Vagina (tissue), 2 donors: ENCODE data around the gene TARDBP. TPM values are rescaled to one million over a fixed set of nuclear protein-coding genes. Genes with fewer than 3 reads are reported as not detected.
"Not testable (repeated sequence)": the region's sequence is repeated elsewhere in the genome, so short reads cannot be mapped to it uniquely, and the experiment has no call there.

Experiments
- DNase-seq, 2 donors: peaks; one replicate each; pipeline ENCODE4 v3.0.0-alpha.2; 2017; ENCODE audit errors: extremely low spot score in 2 of 2
- H3K27ac ChIP-seq: fragments of 200-600 bp; sonication (generic); one replicate; pipeline ENCODE4 v1.5.1; 2019
- H3K27me3 ChIP-seq: fragments of 200-600 bp; sonication (generic); one replicate; pipeline ENCODE4 v1.5.1; 2019
- H3K36me3 ChIP-seq, 2 donors: fragments of 200-600 bp; sonication (generic); one replicate each; pipeline ENCODE4 v1.5.1; 2017 to 2019
- H3K4me1 ChIP-seq: fragments of 200-600 bp; sonication (generic); one replicate; pipeline ENCODE4 v1.5.1; 2019
- H3K4me3 ChIP-seq, 2 donors: fragments of 200-600 bp; sonication (generic); 1 replicate in 1 of 2; 2 replicates in 1 of 2; pipeline ENCODE4 v1.5.1; 2016 to 2019
- H3K9me3 ChIP-seq: fragments of 200-600 bp; sonication (generic); one replicate; pipeline ENCODE4 v1.5.1; 2019
- CTCF ChIP-seq, 3 experiments: fragments of 450-650 bp in 2 of 3; fragments of 200-600 bp in 1 of 3; sonication (generic) in 1 of 3; IDR thresholded peaks; one replicate each; pipeline ENCODE4 v1.5.1; 2017 to 2019; ENCODE audit warnings: antibody characterized with exemption in 3 of 3, mild to moderate bottlenecking in 2 of 3, moderate library complexity in 2 of 3
- POLR2A ChIP-seq, 2 donors: fragments of 450-650 bp; IDR thresholded peaks; one replicate each; pipeline ENCODE4 v1.6.1; 2017; ENCODE audit warnings: antibody characterized with exemption in 2 of 2, mild to moderate bottlenecking in 2 of 2, moderate library complexity in 2 of 2
- POLR2AphosphoS5 ChIP-seq, 2 donors: sonication (generic); formaldehyde crosslinking; IDR thresholded peaks; one replicate each; pipeline ENCODE4 v1.9.0; 2017; ENCODE audit warnings: antibody characterized with exemption in 2 of 2, mild to moderate bottlenecking in 2 of 2, low read depth in 1 of 2; ENCODE audit not compliant: insufficient read depth in 1 of 2
- intact Hi-C: fragments of 100-400 bp; cut with DNase I; formaldehyde crosslinking; loops from one replicate; pipeline ENCODE4 v1.15.1; 2023
- total RNA-seq: library from RNA; depleted of rRNA; stranded (reverse); fragments of >200 nt; gene quantifications from one replicate; pipeline ENCODE4 v1.2.3, GENCODE V29; 2016

Gene TARDBP
- total RNA-seq, 1 donor from 2014 or later: 213 TPM

DNA sequence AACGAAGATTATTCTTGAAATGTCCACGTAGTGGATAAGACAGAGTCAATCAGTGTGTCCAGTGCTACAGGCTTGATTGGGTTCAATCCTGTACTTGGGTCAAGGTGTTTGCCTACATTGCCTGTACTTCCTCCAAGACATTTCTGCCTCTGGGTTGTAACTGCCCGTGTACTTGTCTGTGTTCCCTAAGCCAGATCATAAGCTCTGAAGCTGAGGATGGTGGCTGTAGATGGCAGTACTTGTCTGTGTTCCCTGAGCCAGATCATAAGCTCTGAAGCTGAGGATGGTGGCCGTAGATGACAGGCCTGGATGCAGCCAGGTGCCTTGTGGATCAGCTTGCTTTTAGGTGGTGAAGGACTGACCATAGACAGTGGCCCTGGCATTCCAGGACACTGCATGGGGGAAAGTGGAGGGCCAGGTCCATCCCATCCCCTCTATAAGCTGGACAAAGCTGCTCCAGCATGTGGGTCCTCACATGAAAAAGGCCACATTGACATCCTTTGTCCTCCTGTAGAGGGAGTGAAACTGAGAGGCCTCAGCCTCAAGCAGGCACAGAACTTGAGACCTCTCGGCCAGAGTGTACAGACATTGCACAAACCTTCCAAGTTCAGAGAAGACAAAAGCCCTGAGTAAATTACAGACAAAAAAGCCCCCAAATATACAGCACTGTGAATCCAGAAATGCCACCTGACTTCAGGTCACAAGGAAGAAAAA is 49.4 kb downstream of the TARDBP start:
- DNase-seq: no peak

GRCh38 chr1:11062965-11063401 is 50.5 kb downstream of the TARDBP start:
- no peak for DNase-seq
- no peak overlapping the region for H3K27ac ChIP-seq
- no peaks in the 10 kb centered on the region for H3K27me3 ChIP-seq
- no peak overlapping the region for H3K4me3 ChIP-seq
- H3K4me1 ChIP-seq: peaks cover 26% of the 10 kb centered on the region
- no peak for TF ChIP-seq POLR2A (IDR thresholded peaks at IDR 0.05)
- TF ChIP-seq CTCF (IDR thresholded peaks at IDR 0.05): no peak
- H3K9me3 ChIP-seq: no peaks in the 10 kb centered on the region
- intact Hi-C loops: no loop called here
- H3K36me3 ChIP-seq: peaks cover 0 to 29% of the 10 kb centered on the region in 2 donors

More for the DNA sequence above, 49.4 kb downstream of the TARDBP start:
- intact Hi-C loops: no loop called here
- Histone ChIP-seq H3K4me1 (peaks cover 26% of the 10 kb centered on the region), H3K27me3 (no peaks in the 10 kb centered on the region), H3K4me3 (no peak overlapping the region), H3K27ac (no peak overlapping the region), H3K36me3 (peaks cover 0 to 23% of the 10 kb centered on the region in 2 donors), H3K9me3 (no peaks in the 10 kb centered on the region)
- TF ChIP-seq POLR2A (IDR thresholded peaks at IDR 0.05) (no peak), POLR2AphosphoS5 (IDR thresholded peaks at IDR 0.05; ENCODE audit: insufficient read depth in 1 of 2, low read depth in 1 of 2) (no peak), CTCF (IDR thresholded peaks at IDR 0.05) (no peak)

- DNase-seq, intact Hi-C loops: not testable (repeated sequence)
These were observed 51.6 kb downstream of the TARDBP start for GRCh38 chr1:11063937-11064537.

DNA sequence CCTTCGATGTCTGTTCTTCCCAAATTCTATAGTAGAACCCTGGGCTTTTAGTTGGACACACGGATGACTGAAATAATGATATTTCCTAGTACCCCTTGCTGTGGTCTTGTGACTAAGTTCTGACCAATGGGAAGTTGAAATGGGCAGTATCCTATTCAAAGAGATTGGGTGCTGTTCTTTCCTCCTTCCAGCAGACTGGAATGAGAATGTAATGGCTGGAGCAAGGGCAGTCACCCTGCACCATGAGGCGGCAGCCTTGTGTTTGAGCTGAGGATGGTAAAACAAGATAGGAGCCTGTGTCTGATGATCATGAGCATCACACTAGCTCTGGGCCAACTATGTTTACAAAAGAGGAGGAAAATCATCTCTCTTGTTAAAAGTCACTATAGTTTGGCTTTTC is 52.5 kb downstream of the TARDBP start:
- TF ChIP-seq POLR2A (IDR thresholded peaks at IDR 0.05) (no peak), POLR2AphosphoS5 (IDR thresholded peaks at IDR 0.05; ENCODE audit: insufficient read depth in 1 of 2, low read depth in 1 of 2) (no peak), CTCF (IDR thresholded peaks at IDR 0.05) (no peak)
- Histone ChIP-seq H3K27ac (no peak overlapping the region), H3K27me3 (no peaks in the 10 kb centered on the region), H3K4me3 (no peak overlapping the region), H3K36me3 (peaks cover 0 to 48% of the 10 kb centered on the region in 2 donors), H3K9me3 (no peaks in the 10 kb centered on the region), H3K4me1 (peaks cover 14% of the 10 kb centered on the region)
- DNase-seq: no peak
- intact Hi-C loops: no loop called here

More at GRCh38 chr1:11063937-11064537, 51.6 kb downstream of the TARDBP start:
- peaks cover 0 to 39% of the 10 kb centered on the region in 2 donors for H3K36me3 ChIP-seq
- H3K27me3 ChIP-seq, H3K27ac ChIP-seq, H3K4me3 ChIP-seq, H3K9me3 ChIP-seq: not testable (repeated sequence)
- peaks cover 19% of the 10 kb centered on the region for H3K4me1 ChIP-seq

DNA sequence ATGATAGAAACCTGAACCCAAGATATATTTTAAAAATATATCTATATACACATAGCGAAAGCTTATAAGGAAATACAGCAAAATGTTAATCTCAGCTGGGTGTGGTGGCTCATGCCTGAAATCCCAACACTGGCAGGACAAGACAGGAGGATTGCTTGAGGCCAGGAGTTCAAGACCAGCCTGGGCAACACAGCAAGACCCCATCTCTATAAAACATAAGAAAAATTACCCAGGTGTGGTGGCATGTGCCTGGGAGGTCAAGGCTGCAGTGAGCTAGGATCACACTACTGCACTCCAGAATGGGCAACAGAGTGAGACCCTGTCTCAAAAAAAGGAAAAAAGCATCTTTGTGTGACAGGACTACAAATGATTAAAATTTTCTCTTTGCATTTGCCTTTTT is 53.3 kb downstream of the TARDBP start:
- H3K9me3 ChIP-seq: no peaks in the 10 kb centered on the region
- H3K4me1 ChIP-seq: peaks cover 9% of the 10 kb centered on the region
- no peak for TF ChIP-seq CTCF (IDR thresholded peaks at IDR 0.05)
- TF ChIP-seq POLR2A (IDR thresholded peaks at IDR 0.05): no peak
- TF ChIP-seq POLR2AphosphoS5 (IDR thresholded peaks at IDR 0.05; ENCODE audit: insufficient read depth in 1 of 2, low read depth in 1 of 2): no peak
- intact Hi-C loops: no loop called here
- H3K36me3 ChIP-seq: peaks cover 0 to 54% of the 10 kb centered on the region in 2 donors
- H3K4me3 ChIP-seq: no peak overlapping the region
- no peak overlapping the region for H3K27ac ChIP-seq
- H3K27me3 ChIP-seq: no peaks in the 10 kb centered on the region
- no peak for DNase-seq
